T-helper 17 cell (primary cell): ENCODE measurements around the gene APH1A. TPM values are rescaled to one million over a fixed set of nuclear protein-coding genes. Genes with fewer than 3 reads are reported as not detected.

Experiments used
- ATAC-seq: fragments of 150-1000 bp; cut with Tn5 transposase; 2 replicates; pipeline ENCODE4 v1.10.0; 2021; ENCODE audit warnings: mild to moderate bottlenecking, moderate library complexity
- DNase-seq, 3 donors: peaks; one replicate each; pipeline versions ENCODE4 v3.0.0 to v3.0.0-alpha.2; 2020 to 2021
- H3K9me3 ChIP-seq: one replicate; pipeline ENCODE4 v1.7.0; 2013; ENCODE audit warnings: low read length, mild to moderate bottlenecking; ENCODE audit not compliant: control insufficient read depth, poor library complexity, severe bottlenecking
- H3K27ac Mint-ChIP-seq: one replicate; pipeline ENCODE4 v1.8.0; 2022; ENCODE audit warnings: mild to moderate bottlenecking, moderate library complexity, mixed read lengths
- H3K27me3 Mint-ChIP-seq: one replicate; pipeline ENCODE4 v1.8.0; 2022; ENCODE audit warnings: mixed read lengths
- H3K36me3 Mint-ChIP-seq: one replicate; pipeline ENCODE4 v1.8.0; 2022; ENCODE audit warnings: low read depth, mixed read lengths
- H3K4me1 Mint-ChIP-seq: one replicate; pipeline ENCODE4 v1.8.0; 2022; ENCODE audit warnings: mild to moderate bottlenecking, mixed read lengths
- H3K4me3 Mint-ChIP-seq: one replicate; pipeline ENCODE4 v1.8.0; 2022; ENCODE audit warnings: mild to moderate bottlenecking, moderate library complexity, mixed read lengths
- total RNA-seq, 4 donors: library from RNA in 2 of 4; stranded (reverse) in 2 of 4; gene quantifications; one replicate each; pipeline ENCODE4 v1.2.3 and lab custom pipeline; 2022 to 2026

APH1A gene
- total RNA-seq, 2 donors from 2014 or later, result 118 TPM

DNA sequence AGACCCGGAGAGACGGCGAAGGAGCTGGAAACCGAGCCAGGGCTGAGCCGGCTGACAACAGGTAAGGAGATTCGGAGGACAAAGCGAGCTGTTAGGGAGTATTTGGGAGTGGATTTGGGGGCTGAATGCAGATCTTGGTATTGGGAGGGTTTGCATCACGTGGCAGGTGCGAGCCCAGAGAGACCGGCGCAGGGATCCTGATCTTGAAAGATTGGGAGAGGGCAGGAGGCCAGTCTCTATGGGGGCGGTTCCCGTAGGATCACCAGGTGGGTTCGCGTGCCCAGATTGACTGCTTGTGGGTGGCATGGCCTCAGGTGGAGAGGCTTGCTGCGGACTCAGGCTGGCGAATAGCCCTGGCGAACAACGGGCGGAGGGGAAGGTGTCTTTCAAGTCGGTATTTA is 13.7 kb upstream of the APH1A start:
- ATAC-seq (no peak), DNase-seq (no peak)
- Mint-ChIP-seq H3K27ac (peak overlapping the region; percentile 94), H3K4me1 (peaks cover 22% of the 10 kb centered on the region), H3K36me3 (peaks cover 6% of the 10 kb centered on the region), H3K4me3 (peak overlapping the region; percentile 83), H3K27me3 (no peaks in the 10 kb centered on the region)
- H3K9me3 ChIP-seq, result no peaks in the 10 kb centered on the region

DNA sequence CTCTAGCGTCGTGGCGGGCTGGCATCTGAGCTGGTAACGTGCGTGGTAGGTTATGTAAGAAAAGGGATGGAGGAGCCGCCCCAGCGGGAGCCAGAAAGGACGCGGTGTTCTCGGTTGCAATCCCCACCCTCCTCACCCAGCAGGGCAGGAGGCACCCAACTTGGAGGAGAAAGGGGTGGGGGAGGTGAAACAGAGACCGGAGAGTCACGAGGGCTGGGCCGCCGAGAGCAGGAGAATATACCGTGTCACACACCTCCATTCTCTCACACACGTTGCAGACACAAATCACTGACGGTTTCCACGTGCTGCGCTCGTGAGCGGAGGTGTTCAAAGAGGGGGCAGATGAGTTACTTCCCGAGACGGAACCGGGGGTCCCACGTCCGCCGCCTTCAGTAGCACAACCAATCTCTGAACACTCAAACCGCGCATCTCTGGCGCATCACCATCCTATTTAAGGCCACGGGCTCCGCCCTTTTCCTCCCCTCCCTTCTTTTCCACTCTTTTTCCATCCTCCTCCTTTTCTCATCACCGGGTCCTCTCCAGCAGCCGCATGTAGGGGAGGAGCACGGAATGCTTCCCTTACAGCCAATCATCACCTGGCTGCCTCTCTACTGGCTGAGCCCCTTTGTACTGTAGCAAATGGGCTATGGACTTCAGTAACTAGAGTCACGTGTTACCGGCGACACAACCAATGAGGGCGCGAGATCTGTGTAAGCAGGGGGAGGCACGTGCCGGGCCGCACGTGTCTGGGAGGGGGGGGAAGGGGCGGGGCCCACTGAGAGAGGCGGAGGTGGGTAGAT is 13.1 kb upstream of the APH1A start, which contains the start of gene CIART:
Gene CIART, plus strand, starts transcription at position 797 of the 800 bp plus-strand sequence. CDS start 714 bp downstream, outside the sequence.
- no peaks in the 10 kb centered on the region for H3K9me3 ChIP-seq
- DNase-seq, result peak; percentile 67 to 73 (median 71)
- peak within 1 kb of the TSS; percentile 94 for H3K27ac Mint-ChIP-seq
- H3K36me3 Mint-ChIP-seq, result peaks cover 7% of the 10 kb centered on the region
- peaks cover 22% of the 10 kb centered on the region for H3K4me1 Mint-ChIP-seq
- H3K4me3 Mint-ChIP-seq, result peak within 1 kb of the TSS; percentile 83
- peak; percentile 93 for ATAC-seq
- H3K27me3 Mint-ChIP-seq, result no peaks in the 10 kb centered on the region

DNA sequence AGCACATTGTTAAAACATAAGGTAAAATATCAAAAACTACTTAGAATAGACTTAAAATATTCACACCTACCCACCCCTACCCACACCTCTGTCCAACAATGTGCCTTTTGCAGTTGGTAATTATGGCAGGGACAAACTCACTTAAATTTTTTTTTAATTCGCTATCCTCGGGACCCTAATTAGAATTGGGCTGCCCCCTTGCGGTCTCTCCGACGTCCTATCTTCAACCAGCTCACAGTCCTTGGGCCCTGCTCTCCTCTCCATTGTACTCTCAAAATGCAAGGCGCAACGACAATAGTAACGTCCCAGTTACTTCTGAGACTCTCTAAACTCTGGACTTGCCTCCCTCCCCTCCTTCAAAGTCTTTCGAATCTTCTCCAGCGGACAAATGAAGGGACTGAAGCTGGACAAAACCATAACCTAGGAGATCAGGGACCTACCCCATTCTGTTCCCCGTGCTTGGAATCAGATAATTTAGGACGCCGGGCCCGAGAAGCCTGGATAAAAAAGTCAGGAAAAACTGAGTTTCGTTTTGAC is 12.5 kb upstream of the APH1A start:
- no peaks in the 10 kb centered on the region for H3K27me3 Mint-ChIP-seq
- peaks cover 22% of the 10 kb centered on the region for H3K4me1 Mint-ChIP-seq
- peak; percentile 39 for ATAC-seq
- peak overlapping the region; percentile 83 for H3K4me3 Mint-ChIP-seq
- H3K36me3 Mint-ChIP-seq, result peaks cover 10% of the 10 kb centered on the region
- DNase-seq, result peak; percentile 26 to 33 (median 30)
- peak overlapping the region; percentile 94 for H3K27ac Mint-ChIP-seq
- no peaks in the 10 kb centered on the region for H3K9me3 ChIP-seq

DNA sequence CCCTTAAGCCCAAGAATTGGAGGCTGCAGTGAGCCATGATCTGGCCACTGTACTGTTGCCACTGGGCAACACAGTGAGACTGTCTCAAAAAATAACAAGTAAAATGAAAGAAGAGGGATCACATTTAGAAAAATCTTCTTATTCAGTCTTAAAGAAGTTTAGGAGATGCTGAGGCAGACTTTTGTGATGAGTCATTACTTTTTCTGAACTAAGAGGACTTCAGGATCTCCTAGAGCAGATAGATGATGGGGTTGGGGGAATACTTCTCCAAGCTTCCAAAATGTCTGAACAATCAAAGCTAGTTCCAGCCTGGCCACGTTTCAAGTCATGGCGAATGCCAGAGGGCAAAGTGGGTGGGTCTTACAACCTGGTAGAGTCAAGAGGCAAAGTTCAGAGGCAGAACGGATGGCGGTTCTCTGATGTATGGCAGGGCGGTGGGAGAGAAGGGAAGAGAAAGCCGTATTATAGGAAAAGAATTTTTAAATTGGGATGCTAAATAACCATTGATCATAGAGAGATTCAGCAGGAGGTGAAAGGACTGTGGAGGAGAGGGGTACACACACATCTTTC is 11.4 kb upstream of the APH1A start:
- H3K4me1 Mint-ChIP-seq, result peaks cover 22% of the 10 kb centered on the region
- peak overlapping the region; percentile 80 for H3K4me3 Mint-ChIP-seq
- H3K9me3 ChIP-seq, result no peaks in the 10 kb centered on the region
- DNase-seq (no peak), ATAC-seq (no peak)
- H3K27me3 Mint-ChIP-seq, result no peaks in the 10 kb centered on the region
- no peak overlapping the region for H3K27ac Mint-ChIP-seq
- H3K36me3 Mint-ChIP-seq, result peaks cover 13% of the 10 kb centered on the region

DNA sequence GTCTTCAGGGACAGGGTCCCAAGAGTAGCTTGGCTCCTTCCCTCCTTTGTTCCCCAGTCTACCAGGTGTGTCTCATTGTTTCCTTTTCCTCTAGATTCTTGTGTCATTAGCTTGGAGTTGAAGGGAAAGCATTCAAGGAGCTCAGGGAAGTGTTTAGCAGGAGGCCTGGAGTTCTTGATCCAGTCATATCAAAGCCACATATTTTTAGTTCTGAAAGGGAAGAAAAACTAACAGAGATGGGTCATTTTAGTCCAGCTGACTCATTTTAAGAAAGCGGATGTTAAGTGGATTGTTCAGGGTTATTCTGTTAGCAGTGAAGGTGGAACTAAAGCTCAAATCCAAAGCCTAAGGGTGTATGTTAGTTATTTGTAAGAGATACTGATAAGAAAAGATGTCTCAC is 4.5 kb upstream of the APH1A start:
- Mint-ChIP-seq H3K4me1 (peaks cover 14% of the 10 kb centered on the region), H3K27me3 (no peaks in the 10 kb centered on the region), H3K27ac (no peak overlapping the region), H3K36me3 (peaks cover 10% of the 10 kb centered on the region), H3K4me3 (no peak overlapping the region)
- no peaks in the 10 kb centered on the region for H3K9me3 ChIP-seq
- DNase-seq, result no peak
- ATAC-seq, result no peak

DNA sequence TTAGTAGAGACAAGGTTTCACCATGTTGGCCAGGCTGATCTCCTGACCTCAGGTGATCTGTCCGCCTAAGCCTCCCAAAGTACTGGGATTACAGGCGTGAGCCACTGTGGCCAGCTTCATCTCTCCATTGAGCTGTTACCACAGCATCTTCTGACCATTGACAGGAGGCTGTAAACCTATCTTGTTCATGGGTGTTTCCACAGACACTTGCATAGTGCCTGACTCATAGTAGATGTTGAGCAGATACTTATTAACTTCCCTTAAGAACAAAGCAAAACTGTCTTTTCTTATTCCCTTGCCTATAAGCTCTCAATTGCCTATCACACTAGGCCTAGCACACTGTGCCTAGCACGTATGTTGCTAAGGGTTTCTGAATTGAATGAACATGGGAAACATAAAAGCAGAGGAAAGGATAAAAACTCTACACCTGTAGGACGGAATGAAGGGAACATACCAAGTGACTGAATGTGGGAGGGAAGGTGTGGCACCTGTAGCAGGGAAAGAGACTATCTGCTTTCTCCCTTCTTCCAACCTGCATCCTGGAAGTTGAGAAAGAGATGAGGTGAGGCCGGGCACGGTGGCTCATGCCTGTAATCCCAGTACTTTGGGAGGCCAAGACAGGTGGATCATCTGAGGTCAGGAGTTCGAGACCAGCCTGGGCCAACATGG is 2.6 kb upstream of the APH1A start:
- H3K9me3 ChIP-seq, result no peaks in the 10 kb centered on the region
- Mint-ChIP-seq H3K4me3 (no peak overlapping the region), H3K36me3 (peaks cover 6% of the 10 kb centered on the region), H3K4me1 (peaks cover 31% of the 10 kb centered on the region), H3K27me3 (no peaks in the 10 kb centered on the region), H3K27ac (no peak overlapping the region)
- DNase-seq, result no peak
- no peak for ATAC-seq

DNA sequence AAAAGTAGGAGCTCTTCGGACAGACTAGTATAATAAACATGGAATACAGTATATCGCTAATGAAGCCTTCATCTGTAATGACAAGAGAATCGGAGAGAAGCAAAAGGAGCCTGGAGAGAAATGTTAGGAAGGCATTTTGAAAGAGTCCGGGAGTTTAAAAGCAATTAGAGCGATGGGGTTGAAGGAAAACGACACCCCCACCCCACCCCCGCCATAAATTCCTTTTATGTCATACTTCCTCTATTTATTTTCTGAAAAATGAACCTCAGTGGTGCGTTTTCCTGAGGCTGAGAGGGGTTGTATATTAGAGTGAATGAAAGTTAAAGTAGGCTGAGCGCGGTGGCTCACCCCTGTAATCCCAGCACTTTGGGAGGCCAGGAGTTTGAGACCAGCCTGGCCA is 635 bp upstream of the APH1A start:
- DNase-seq (no peak), ATAC-seq (no peak)
- Mint-ChIP-seq H3K4me1 (peaks cover 31% of the 10 kb centered on the region), H3K27ac (peak overlapping the region; percentile 100), H3K27me3 (no peaks in the 10 kb centered on the region), H3K4me3 (peak overlapping the region; percentile 95), H3K36me3 (peaks cover 2% of the 10 kb centered on the region)
- H3K9me3 ChIP-seq, result no peaks in the 10 kb centered on the region

DNA sequence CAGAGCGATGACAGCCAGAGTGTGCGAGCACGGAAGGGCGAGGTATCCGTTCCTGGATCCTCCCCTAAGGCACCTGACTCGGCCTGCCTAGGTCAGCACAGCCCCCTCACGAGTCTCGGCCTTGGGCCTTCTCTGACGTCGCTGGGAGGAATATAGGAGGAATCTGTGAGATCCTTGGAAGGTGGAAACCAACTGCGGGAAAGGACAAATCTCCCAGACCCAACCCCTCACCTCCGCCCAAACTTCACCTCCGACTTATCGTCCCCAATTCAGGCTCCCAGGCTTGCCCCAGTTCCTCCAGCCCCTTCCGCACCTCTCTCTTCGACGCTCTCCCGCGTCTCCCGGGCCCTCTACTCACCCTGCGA is 494 bp downstream of the APH1A start:
- Mint-ChIP-seq H3K27me3 (no peaks in the 10 kb centered on the region), H3K27ac (peak overlapping the region; percentile 100), H3K4me1 (peaks cover 31% of the 10 kb centered on the region), H3K4me3 (peak overlapping the region; percentile 95), H3K36me3 (no peaks in the 10 kb centered on the region)
- DNase-seq (peak; percentile 25 to 27 (median 26)), ATAC-seq (peak; percentile 72)
- H3K9me3 ChIP-seq, result no peaks in the 10 kb centered on the region

DNA sequence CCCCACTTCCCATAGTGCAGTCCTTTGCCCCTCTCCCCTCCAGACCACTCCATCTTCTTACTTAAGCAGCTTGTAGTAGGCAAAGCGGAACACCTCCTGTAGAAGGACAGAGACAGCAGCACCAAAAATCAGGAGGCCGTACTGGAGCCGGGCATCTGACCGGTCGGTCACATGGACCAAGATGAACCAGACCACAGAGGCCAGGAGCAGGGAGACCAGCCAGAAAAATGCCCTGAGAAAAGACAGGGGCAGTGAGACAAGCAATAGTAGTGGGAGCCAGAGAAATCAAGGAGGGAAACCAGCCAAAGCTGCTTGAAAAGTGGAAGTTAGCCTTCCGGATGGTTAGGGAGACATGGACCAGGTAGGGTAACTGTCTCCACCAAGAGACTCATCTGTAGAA is 920 bp downstream of the APH1A start:
- Mint-ChIP-seq H3K4me1 (peaks cover 31% of the 10 kb centered on the region), H3K36me3 (no peaks in the 10 kb centered on the region), H3K27ac (peak overlapping the region; percentile 100), H3K27me3 (no peaks in the 10 kb centered on the region), H3K4me3 (peak overlapping the region; percentile 95)
- no peak for DNase-seq
- ATAC-seq, result no peak
- no peaks in the 10 kb centered on the region for H3K9me3 ChIP-seq

DNA sequence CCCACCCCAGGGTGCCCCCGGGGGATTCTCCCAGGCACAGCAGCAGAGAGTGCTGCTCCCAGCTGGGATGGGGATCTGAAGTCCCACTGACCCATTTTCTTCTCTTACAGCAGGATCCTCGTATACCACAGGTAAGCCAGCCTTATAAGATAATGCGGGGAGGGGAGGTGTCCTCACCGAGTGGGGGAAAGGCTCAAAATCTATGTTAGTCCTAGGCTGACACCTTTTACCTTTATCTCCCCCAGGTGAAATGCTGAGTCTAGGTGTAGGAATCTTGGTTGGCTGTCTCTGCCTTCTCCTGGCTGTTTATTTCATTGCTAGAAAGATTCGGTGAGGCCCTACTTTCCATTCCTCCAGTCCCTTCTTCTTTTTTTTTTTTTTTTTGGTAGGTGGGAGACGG is 5.3 kb downstream of the APH1A start:
- ATAC-seq (no peak), DNase-seq (no peak)
- Mint-ChIP-seq H3K27ac (no peak overlapping the region), H3K27me3 (peaks cover 9% of the 10 kb centered on the region), H3K4me3 (no peak overlapping the region), H3K4me1 (peaks cover 22% of the 10 kb centered on the region), H3K36me3 (peaks cover 2% of the 10 kb centered on the region)
- H3K9me3 ChIP-seq, result no peaks in the 10 kb centered on the region

DNA sequence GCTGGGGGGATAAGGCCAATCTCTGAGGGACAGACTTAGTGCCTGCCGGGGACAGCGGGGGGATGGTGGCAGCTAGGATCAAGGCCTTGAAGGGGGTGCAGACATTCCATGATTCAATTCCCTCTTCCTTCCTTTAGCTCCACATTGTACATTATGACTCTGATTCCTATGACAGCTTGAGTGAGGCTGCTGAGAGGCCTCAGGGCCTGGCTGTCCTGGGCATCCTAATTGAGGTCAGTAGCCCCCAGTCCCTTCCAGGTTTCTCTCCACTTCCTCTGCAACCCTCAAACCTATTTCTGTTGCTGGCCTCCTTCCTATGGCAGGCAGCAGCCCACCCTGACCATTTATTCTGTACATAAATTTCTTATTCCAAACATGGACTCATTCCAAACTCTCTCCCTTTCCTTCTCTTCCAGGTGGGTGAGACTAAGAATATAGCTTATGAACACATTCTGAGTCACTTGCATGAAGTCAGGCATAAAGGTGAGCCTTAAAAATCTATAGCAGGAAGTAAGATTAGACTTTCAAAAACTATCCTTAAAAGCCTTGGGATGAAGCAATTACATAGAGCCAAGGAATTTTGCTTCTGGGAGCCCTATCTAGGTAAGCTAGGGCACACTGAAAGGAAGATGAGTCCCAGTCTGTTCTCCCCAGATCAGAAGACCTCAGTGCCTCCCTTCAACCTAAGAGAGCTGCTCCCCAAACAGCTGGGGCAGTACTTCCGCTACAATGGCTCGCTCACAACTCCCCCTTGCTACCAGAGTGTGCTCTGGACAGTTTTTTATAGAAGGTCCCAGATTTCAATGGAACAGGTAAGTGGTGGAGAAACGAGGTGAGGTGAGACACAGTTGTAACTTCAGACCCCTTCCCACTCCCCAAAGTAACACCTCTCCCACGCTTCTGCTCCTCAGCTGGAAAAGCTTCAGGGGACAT is 6.2 kb downstream of the APH1A start:
- Mint-ChIP-seq H3K4me1 (peaks cover 13% of the 10 kb centered on the region), H3K36me3 (peaks cover 2% of the 10 kb centered on the region), H3K27me3 (peaks cover 18% of the 10 kb centered on the region), H3K27ac (no peak overlapping the region), H3K4me3 (no peak overlapping the region)
- H3K9me3 ChIP-seq, result no peaks in the 10 kb centered on the region
- no peak for ATAC-seq
- DNase-seq, result no peak

DNA sequence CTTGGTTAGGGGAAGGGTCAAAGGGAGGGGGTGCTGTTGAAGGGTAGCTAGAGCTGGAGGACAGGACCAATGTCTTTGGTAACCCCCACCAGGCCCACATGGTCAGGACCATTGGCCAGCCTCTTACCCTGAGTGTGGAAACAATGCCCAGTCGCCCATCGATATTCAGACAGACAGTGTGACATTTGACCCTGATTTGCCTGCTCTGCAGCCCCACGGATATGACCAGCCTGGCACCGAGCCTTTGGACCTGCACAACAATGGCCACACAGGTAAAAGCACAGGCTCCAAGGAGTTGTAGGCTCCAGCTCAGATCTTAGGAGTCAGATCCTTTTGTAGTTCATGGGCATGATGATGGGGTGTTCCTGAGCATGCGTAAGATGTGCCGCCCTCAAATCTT is 7.4 kb downstream of the APH1A start:
- peaks cover 30% of the 10 kb centered on the region for H3K27me3 Mint-ChIP-seq

More for the DNA sequence above, 7.4 kb downstream of the APH1A start:
- Mint-ChIP-seq H3K4me1 (peaks cover 3% of the 10 kb centered on the region), H3K4me3 (no peak overlapping the region), H3K36me3 (peaks cover 2% of the 10 kb centered on the region), H3K27ac (no peak overlapping the region)
- DNase-seq (no peak), ATAC-seq (no peak)
- no peaks in the 10 kb centered on the region for H3K9me3 ChIP-seq
